GM12872 (cell line): ENCODE measurements around the gene CR1.

Experiments used
- CTCF ChIP-seq: IDR thresholded peaks from 3 replicates; pipeline ENCODE4 v1.5.1; 2011; ENCODE audit warnings: low read depth, mild to moderate bottlenecking, low read length, moderate library complexity; ENCODE audit not compliant: insufficient read depth

The CR1 gene

GRCh38 chr1:207503950-207504349 is 8.0 kb downstream of the CR1 start:
- TF ChIP-seq CTCF: no peak

DNA sequence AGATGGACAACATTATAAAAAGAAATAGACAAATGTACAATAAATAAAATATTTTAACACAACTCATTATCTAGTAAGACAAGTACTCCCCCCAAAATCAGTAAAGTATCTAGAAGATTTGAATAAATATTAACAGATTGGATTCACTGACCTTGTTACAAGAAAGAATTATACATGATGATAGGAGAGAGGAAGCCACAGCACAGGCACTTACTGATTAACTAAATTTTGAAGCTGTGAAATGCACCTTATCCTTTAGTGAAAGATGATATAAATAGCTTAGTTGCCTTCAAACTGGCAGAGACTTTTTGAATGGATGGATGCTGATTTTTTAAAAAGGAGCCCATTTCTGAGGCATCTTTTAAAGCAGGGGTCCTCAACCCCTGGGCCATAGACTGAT is 8.5 kb downstream of the CR1 start:
- no peak for TF ChIP-seq CTCF

DNA sequence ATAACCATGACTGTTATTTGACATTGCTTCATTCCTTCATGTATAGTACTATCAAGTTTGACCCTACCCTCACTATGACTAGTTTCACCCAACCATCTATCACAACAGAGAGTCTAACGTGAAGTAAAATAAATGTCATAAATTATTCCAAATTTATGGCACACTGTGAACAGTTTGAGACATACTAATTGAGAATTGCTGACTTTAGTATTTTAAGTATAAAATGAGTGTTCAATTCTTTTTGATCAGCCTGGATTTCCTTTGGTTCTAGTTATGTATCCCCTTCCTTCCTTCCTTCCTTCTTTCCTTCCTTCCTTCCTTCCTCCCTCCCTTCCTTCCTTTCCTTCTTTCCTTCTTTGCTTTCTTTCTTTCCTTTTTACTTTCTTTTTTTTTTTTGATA is 14.5 kb downstream of the CR1 start:
- TF ChIP-seq CTCF: no peak

DNA sequence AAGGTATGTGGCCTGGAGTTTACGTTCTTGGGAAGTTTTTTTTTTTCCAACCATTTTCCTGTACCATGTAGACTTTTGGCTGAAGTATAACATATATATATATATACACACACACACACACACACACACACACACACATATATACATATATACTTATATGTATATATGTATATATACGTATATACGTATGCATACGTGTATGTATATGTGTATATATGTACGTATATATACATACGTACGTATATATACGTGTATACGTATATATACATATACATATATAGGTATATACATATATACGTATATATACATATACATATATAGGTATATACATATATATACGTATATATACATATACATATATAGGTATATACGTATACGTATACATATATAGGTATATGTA is 18.9 kb downstream of the CR1 start:
- no peak for TF ChIP-seq CTCF

- TF ChIP-seq CTCF: no peak
Measured at GRCh38 chr1:207516729-207517128, 20.8 kb downstream of the CR1 start.

DNA sequence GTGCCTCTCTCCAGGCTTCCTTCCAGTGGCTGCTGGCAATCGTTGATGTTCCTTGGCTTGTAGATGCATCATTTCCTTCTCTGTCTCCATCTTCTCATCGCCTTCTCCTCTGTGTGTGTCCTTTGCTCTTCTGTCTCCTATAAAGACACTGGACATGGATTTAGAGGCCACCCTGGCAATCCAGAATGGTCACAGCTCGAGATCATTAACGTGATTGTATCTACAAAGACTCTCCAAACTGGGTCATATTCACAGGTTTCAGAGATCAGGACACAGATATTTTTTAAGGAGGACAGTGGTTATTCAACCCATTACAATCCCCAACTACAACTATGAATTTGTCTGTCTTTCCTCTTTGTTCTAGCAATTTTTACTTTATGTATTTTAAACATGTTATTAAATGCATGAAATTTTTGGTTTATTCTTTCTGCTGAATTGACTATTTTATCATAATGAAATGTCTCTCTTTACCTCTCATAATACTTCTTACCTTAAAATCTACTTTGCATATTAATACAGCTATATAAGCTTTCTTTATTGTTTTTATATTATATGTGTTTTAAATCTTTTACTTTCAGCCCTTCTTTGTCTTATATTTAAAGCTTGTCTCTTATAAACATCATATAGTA is 22.8 kb downstream of the CR1 start:
- no peak for TF ChIP-seq CTCF

GRCh38 chr1:207519505-207520399 is 23.8 kb downstream of the CR1 start:
- TF ChIP-seq CTCF: no peak
